Measurements from ENCODE around the gene MED26.
"Not testable (repeated sequence)": the region's sequence is repeated elsewhere in the genome, so short reads cannot be mapped to it uniquely, and the experiment has no call there.

MED26 gene

GRCh38 chr19:16572332-16573211 is 55.4 kb downstream of the MED26 start, which contains the start of gene SLC35E1:
TSS of gene SLC35E1 (minus strand) at chr19:16572415. CDS start at chr19:16572364, 51 bp downstream.
- peak; percentile 95 for DNase-seq

- DNase-seq: no peak
Observed at GRCh38 chr19:16571822-16572331, 56.1 kb downstream of the MED26 start.

DNA sequence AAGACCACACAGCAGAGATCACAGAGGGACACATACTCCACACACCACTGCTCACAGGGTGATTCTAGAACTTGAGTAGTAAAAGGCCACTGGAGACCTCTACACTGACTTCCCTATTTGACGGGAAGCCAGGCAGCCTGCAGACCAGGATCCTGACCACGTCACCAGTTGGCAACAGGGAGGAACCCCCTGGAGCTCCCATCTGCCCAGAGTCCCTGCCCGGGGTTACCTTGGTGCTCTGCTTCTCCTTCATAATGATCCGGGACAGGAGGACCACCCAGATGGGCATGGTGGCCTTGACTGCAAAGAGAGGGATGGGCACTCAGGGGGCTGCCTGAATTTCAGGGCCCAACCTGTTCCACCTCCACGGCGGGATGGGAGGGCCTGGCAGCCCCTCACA is 56.7 kb downstream of the MED26 start:
- DNase-seq: no peak

DNA sequence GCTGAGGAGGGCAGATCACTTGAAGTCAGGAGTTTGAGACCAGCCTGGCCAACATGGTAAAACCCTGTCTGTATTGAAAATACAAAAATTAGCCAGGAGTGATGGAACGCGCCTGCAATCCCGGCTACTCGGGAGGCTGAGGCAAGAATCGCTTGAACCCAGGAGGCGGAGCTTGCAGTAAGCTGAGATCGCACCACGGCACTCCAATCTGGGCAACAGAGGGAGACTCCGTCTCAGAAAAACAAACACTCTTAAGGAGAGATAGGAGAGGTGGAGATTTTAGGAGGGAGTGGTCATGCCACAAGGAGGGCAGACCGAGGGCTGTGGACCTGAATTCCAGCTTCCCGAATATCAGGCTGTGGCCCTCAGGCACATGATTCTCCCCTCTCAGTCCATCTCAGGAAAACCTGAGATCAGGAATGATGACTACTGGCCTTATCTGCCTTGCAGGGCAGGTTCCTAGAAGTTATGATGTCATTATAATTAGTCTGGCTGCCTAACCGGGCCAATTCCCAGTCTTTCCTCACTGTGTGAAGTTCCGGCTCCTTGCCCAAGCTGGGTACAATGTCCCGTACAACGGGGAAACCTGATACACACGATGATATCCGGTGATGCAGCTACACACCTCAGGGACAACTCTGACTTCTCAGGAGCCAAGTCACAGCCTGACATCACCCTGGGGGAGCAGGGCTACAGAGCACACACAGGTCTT is 58.2 kb downstream of the MED26 start:
- no peak for DNase-seq

DNA sequence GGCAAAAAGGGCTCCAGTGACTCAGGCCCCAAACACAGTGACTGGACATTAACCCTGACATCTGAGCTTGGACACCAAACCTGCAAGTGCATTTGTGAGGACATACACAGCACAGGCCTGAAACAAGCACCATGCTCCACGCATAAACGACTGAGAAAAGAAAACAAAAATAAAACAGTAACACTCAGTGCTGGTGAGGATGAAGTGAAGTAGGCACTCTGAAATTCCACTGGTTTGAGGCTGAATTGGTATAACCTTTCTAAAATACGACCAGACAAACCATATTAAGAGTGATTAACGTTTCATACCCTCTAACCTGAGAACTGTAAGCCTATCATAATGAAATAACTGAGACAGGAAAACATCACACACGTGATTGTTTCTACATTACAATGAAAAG is 61.3 kb downstream of the MED26 start:
- DNase-seq: no peak

GRCh38 chr19:16566161-16566560 is 61.8 kb downstream of the MED26 start:
- DNase-seq: no peak

DNA sequence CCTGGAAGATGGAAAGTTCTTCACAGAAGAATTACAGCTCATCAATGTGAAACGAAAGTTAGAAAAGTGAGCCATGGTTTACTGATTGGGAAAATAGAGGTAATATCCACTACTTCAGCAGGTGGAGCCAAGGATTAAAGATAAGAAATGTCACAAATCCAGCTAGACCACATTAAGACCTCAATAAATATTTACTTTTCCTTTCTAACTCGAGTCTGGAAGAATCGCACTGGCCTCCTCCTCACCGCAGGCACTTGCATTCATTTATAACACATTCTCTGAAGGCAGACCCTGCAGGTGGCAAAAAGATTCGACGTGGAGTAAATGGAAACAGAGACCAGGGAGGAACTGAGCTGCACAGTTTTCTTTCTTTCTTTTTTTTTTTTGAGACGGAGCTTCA is 63.2 kb downstream of the MED26 start:
- DNase-seq: no peak

DNA sequence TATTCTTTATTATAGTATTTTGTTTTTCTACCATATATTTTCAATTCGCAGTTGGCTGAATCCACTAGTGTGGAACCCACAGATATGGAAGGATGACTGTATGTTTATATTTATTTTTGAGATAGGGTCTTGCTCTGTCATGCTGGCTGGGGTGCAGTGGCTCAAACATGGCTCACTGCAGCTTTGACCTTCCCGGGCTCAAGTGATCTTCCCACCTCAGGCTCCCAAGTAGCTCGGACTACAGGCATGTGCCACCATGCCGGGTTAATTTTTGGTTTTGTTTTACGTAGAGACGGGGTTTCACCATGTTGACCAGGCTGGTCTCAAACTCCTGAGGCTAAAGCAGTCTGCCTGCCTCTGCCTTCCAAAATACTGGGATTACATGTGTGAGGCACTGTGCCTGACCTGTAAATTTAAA is 65.4 kb downstream of the MED26 start:
- DNase-seq: no peak

- no peak for DNase-seq
Observed at GRCh38 chr19:16561382-16561781, 66.6 kb downstream of the MED26 start.

DNA sequence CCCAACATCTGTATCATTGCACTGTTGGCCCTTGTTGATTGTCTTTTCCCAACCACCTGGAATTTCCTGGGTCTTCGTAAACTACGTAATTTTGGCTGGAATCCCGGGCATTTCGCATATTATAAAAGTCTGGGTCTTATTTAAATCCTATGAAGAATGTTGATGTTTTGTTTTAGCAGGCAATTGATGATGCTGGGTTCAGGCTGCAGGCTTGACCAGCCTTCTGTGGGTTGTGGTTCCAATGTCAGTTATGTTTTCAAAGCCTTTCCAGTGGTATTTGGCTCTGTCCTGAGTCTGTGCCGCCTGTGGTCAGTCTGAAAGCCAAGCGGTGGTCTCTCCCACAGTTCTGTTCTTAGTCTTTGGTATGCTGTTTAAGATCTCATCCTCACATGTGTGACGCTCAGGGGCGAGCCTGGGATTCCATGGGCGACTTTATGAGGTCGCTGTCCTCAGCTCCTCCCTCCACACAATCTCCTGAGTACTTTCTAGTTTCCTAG is 68.2 kb downstream of the MED26 start:
- DNase-seq: no peak

DNA sequence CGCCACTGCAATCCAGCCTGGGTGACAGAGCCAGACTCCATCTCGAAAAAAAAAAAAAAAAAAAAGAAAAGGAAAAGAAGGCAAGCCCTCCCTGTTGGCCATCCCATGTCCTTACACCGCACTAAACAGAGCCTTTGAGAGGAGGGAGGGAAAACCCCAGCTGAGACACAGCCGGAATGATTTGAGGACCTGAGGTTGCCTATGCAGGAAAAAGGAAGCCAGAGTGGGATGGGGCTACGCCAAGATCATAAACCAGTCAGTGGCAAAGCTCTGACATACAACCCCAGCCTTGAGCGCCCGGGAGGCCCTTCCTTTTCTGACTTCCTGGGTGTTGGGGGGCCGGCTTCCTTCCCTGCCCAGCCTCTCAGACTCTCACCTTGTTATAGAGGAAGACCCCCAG is 73.2 kb downstream of the MED26 start:
- no peak for DNase-seq

GRCh38 chr19:16551902-16552301 is 76.1 kb downstream of the MED26 start:
- DNase-seq: not testable (repeated sequence)

DNA sequence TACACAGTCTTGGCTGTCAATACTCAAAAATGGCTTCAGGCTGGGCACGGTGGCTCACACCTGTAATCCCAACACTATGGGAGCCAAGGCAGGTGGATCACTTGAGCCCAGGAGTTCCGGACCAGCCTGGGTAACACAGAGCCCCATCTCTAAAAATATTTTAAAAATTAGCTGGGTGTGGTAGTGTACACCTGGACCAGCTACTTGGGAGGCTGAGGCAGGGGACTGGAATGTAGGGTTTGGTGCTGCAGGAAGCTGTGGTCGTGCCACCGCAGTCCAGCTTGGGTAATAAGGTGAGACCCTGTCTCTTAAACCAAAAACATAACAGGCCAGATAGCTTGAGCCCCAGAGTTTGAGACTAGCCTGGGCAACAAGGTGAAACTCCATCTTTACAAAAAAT is 79.0 kb downstream of the MED26 start:
- no peak for DNase-seq

DNA sequence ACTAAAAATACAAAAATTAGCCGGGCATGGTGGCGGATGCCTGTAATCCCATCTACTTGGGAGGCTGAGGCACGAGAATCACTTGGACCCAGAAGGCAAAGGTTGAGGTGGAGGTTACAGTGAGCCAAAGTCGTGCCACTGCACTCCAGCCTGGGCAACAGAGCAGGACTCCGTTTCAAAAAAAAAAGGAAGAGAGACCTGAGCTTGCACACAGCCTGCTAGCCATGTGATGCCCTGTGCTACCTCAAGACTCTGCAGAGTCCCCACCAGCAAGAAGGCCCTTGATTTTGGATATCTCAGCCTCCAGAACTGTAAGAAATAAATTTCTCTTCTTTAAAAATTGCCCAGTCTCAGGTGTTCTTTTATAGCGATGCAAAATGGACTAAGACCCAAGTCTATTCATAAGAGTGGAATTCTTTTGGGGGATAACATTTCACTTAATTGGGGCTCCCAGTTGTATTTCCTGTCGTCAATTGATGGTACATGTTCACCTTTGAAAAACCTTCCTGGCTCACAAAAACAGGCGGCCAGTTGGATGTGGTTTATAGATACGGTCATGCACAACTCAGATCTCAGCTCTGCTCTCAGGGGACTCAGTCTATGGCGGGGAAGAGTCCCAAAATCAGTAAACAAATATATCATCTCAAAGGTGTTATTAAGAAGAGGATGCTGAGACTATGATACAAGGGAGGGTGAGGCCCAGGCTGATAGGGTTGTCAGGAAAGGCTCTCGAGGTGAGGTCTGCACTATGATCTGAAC is 83.4 kb downstream of the MED26 start:
- DNase-seq: no peak

- DNase-seq: not testable (repeated sequence)
Observed at GRCh38 chr19:16543734-16544133, 84.3 kb downstream of the MED26 start.

- DNase-seq: no peak
Observed at GRCh38 chr19:16542910-16543472, 85.0 kb downstream of the MED26 start.

GRCh38 chr19:16542045-16542909 is 85.7 kb downstream of the MED26 start, which contains the start of gene CHERP:
TSS of gene CHERP (minus strand) at chr19:16542437. CDS start at chr19:16542378, 59 bp downstream.
- DNase-seq: peak; percentile 90

GRCh38 chr19:16541526-16542044 is 86.4 kb downstream of the MED26 start:
- DNase-seq: no peak

DNA sequence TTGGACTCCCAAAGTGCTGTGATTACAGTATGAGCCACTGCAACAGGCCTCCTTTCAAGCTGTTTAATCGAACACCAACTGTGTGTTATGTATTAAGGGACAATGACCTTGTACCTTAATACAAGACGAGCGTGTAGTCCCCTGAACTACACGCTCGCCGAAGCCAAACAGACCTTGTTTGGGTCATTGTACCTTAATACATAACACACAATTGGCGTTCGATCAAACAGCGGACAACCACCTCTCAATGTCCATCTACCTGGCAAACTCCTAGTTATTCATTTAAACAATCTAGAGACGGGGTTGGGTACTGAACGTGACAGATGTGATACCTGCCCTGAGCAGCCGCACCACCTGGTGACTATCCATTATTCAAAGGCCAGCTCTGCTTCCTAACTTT is 87.1 kb downstream of the MED26 start:
- no peak for DNase-seq

DNA sequence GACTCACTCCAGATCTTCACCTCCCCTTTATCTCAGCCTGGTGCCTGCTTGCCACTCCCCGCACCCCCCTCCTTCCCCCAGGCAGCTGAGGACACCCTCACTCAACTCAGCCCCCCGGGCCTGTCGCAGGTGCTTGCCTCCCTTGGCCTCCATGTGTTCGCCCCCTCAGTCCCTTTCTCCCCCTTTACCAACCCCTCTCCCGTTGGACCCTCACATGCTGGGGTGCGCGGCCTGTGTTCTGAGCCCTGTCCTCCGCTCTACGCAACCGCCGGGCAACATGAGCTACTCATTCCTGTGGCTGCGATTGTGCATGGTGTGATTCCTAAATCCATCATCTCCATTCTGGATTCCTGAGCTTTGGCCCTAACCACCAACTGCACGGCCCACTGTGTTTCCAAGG is 90.9 kb downstream of the MED26 start:
- no peak for DNase-seq

GRCh38 chr19:16536130-16536529 is 91.9 kb downstream of the MED26 start:
- DNase-seq: no peak
